GM12873 (cell line): Measurements from ENCODE around the gene DOCK7.
A peak's percentile ranks its signal among the peaks of the same experiment; 100 is the strongest.

Source experiments
- CTCF ChIP-seq: IDR thresholded peaks from 2 replicates; pipeline ENCODE4 v1.5.1; 2012; ENCODE audit warnings: low read depth, mild to moderate bottlenecking, moderate library complexity, low read length, control low read depth; ENCODE audit not compliant: insufficient read depth; ENCODE audit errors: missing control alignments

The DOCK7 gene

GRCh38 chr1:62415687-62416086 lies 272.5 kb downstream of the DOCK7 start:
- TF ChIP-seq CTCF = no peak

GRCh38 chr1:62407398-62408009 lies 280.7 kb downstream of the DOCK7 start:
- TF ChIP-seq CTCF = peak; percentile 65

GRCh38 chr1:62406576-62406975 lies 281.6 kb downstream of the DOCK7 start:
- TF ChIP-seq CTCF = no peak

GRCh38 chr1:62405247-62405646 lies 282.9 kb downstream of the DOCK7 start:
- TF ChIP-seq CTCF = no peak
